Mesothelial cell of epicardium (in vitro differentiated cells): ENCODE measurements around the gene UBE2G1. TPM values are rescaled to one million over a fixed set of nuclear protein-coding genes. Genes with fewer than 3 reads are reported as not detected.
"Not testable (repeated sequence)": the region's sequence is repeated elsewhere in the genome, so short reads cannot be mapped to it uniquely, and the experiment has no call there.

Source experiments
- DNase-seq, 2 experiments: peaks; one replicate each; pipeline ENCODE4 v3.0.0; 2021; ENCODE audit warnings: low spot score in 2 of 2; ENCODE audit not compliant: unreplicated experiment in 2 of 2
- H3K27ac Mint-ChIP-seq: 2 replicates; pipeline ENCODE4 v1.8.0; 2021; ENCODE audit warnings: mixed read lengths
- H3K27me3 Mint-ChIP-seq: 2 replicates; pipeline ENCODE4 v1.8.0; 2021; ENCODE audit warnings: low read depth, mixed read lengths
- H3K36me3 Mint-ChIP-seq: 2 replicates; pipeline ENCODE4 v1.8.0; 2021; ENCODE audit warnings: mixed read lengths
- H3K4me1 Mint-ChIP-seq: 2 replicates; pipeline ENCODE4 v1.8.0; 2021; ENCODE audit warnings: mixed read lengths
- H3K4me3 Mint-ChIP-seq: 2 replicates; pipeline ENCODE4 v1.8.0; 2021; ENCODE audit warnings: mild to moderate bottlenecking, moderate library complexity, mixed read lengths
- H3K9me3 Mint-ChIP-seq: 2 replicates; pipeline ENCODE4 v1.8.0; 2021; ENCODE audit warnings: mixed read lengths
- total RNA-seq: library from RNA; stranded (reverse); gene quantifications from 3 replicates; pipeline ENCODE4 v1.2.1, GENCODE V29; 2021
- TF ChIP-seq, protein P1 (sequence below): fragments of 200-600 bp; sonication (generic); IDR thresholded peaks from one replicate; pipeline ENCODE4 v1.5.0; 2021; ENCODE audit warnings: antibody characterized with exemption; ENCODE audit not compliant: unreplicated experiment

Gene UBE2G1
- total RNA-seq, 1 donor from 2014 or later, result 86.9 TPM

DNA sequence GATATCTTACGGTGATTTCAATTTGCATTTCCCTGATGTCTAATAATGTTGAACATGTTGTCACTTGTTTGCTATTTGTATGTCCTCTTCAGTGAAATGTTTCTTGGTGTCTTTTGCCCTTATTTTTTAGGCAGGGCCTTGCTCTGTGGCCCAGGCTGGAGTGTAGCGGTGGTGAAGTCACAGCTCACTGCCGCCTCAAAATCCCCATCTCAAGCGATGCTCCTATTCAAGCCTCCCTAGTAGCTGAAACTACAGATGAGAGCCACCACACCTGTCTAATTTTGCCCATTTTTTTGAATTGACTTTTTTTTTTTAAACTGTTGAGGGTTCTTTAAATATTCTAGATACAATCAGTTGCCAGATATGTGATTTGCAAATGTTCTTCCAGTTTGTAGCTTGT is 8.3 kb downstream of the UBE2G1 start:
- no peak for DNase-seq
- Mint-ChIP-seq H3K4me1 (peaks cover 14% of the 10 kb centered on the region), H3K27ac (peak overlapping the region; percentile 30), H3K9me3 (no peaks in the 10 kb centered on the region), H3K27me3 (no peaks in the 10 kb centered on the region), H3K4me3 (no peak overlapping the region), H3K36me3 (peaks cover 3% of the 10 kb centered on the region)
- TF ChIP-seq, protein P1, sequence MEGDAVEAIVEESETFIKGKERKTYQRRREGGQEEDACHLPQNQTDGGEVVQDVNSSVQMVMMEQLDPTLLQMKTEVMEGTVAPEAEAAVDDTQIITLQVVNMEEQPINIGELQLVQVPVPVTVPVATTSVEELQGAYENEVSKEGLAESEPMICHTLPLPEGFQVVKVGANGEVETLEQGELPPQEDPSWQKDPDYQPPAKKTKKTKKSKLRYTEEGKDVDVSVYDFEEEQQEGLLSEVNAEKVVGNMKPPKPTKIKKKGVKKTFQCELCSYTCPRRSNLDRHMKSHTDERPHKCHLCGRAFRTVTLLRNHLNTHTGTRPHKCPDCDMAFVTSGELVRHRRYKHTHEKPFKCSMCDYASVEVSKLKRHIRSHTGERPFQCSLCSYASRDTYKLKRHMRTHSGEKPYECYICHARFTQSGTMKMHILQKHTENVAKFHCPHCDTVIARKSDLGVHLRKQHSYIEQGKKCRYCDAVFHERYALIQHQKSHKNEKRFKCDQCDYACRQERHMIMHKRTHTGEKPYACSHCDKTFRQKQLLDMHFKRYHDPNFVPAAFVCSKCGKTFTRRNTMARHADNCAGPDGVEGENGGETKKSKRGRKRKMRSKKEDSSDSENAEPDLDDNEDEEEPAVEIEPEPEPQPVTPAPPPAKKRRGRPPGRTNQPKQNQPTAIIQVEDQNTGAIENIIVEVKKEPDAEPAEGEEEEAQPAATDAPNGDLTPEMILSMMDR, result no peak

- Mint-ChIP-seq H3K9me3 (no peaks in the 10 kb centered on the region), H3K27me3 (no peaks in the 10 kb centered on the region), H3K4me1 (peaks cover 14% of the 10 kb centered on the region), H3K27ac (peak overlapping the region; percentile 80), H3K36me3 (peaks cover 3% of the 10 kb centered on the region), H3K4me3 (no peak overlapping the region)
- TF ChIP-seq, protein P1, result no peak
- DNase-seq, result no peak
Measured at GRCh38 chr17:4357671-4358070, 8.8 kb downstream of the UBE2G1 start.

- no peak for DNase-seq
- Mint-ChIP-seq H3K4me3 (no peak overlapping the region), H3K27ac (peak overlapping the region; percentile 80)
Measured at GRCh38 chr17:4357030-4357628, 9.3 kb downstream of the UBE2G1 start.

GRCh38 chr17:4354862-4355514 is 11.5 kb downstream of the UBE2G1 start:
- peaks cover 3% of the 10 kb centered on the region for H3K36me3 Mint-ChIP-seq
- H3K27me3 Mint-ChIP-seq, result no peaks in the 10 kb centered on the region
- H3K4me1 Mint-ChIP-seq, result peaks cover 10% of the 10 kb centered on the region
- TF ChIP-seq, protein P1, result no peak
- H3K9me3 Mint-ChIP-seq, result no peaks in the 10 kb centered on the region
- H3K4me3 Mint-ChIP-seq, result no peak overlapping the region
- H3K27ac Mint-ChIP-seq, result no peak overlapping the region
- DNase-seq, result peak in 1 of 2 experiments; percentile 22

More at GRCh38 chr17:4357030-4357628, 9.3 kb downstream of the UBE2G1 start:
- Mint-ChIP-seq H3K27me3 (no peaks in the 10 kb centered on the region), H3K4me1 (peaks cover 13% of the 10 kb centered on the region), H3K36me3 (peaks cover 3% of the 10 kb centered on the region), H3K9me3 (no peaks in the 10 kb centered on the region)
- TF ChIP-seq, protein P1, result no peak

- no peak for DNase-seq
- Mint-ChIP-seq H3K4me3 (no peak overlapping the region), H3K27me3 (no peaks in the 10 kb centered on the region), H3K4me1 (peaks cover 10% of the 10 kb centered on the region), H3K9me3 (no peaks in the 10 kb centered on the region), H3K36me3 (peaks cover 3% of the 10 kb centered on the region), H3K27ac (peak overlapping the region; percentile 32)
- TF ChIP-seq, protein P1, result no peak
Measured at GRCh38 chr17:4354206-4354605, 12.3 kb downstream of the UBE2G1 start.

DNA sequence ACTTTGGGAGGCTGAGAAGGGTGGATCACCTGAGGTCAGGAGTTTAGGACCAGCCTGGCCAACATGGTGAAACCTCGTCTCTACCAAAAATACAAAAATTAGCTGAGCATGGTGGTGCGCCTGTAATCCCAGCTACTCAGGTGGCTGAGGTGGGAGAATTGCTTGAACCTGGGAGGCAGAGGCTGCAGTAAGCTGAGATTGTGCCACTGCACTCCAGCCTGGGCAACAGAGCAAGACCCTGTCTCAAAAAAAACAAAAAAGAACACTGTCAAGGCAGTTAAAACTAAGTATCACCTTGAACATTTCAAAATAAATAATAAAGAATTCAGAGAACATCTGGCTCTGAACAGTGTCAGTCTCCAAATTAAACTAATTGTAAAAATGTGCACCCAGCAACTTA is 16.3 kb downstream of the UBE2G1 start:
- H3K27me3 Mint-ChIP-seq, H3K9me3 Mint-ChIP-seq, H3K27ac Mint-ChIP-seq, DNase-seq, H3K36me3 Mint-ChIP-seq, H3K4me3 Mint-ChIP-seq: not testable (repeated sequence)
- peaks cover 15% of the 10 kb centered on the region for H3K4me1 Mint-ChIP-seq
